ENCODE data around the gene IL17D.
"Not testable (repeated sequence)": the region's sequence is repeated elsewhere in the genome, so short reads cannot be mapped to it uniquely, and the experiment has no call there.

Gene IL17D

DNA sequence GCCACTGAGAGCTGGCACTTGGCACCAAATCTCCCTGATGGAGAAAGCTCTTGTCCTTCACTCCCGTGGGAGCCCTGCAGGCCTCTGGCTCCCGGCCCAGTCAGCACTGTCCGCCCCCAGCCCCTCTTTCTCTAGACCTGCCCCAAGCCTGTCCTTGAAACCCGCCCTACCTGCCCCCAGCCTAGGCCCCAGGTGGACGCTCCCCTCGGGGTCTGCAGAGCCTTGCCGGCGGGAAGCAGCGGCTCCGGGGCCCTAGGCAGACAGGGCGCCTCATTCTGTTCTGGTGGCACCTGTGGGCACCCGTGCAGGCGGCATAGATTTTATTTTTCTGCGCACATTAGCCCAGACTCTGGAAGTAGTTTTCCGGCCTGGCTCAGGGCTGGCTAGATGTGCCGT is 17.6 kb downstream of the IL17D start:
- no peak for DNase-seq

DNA sequence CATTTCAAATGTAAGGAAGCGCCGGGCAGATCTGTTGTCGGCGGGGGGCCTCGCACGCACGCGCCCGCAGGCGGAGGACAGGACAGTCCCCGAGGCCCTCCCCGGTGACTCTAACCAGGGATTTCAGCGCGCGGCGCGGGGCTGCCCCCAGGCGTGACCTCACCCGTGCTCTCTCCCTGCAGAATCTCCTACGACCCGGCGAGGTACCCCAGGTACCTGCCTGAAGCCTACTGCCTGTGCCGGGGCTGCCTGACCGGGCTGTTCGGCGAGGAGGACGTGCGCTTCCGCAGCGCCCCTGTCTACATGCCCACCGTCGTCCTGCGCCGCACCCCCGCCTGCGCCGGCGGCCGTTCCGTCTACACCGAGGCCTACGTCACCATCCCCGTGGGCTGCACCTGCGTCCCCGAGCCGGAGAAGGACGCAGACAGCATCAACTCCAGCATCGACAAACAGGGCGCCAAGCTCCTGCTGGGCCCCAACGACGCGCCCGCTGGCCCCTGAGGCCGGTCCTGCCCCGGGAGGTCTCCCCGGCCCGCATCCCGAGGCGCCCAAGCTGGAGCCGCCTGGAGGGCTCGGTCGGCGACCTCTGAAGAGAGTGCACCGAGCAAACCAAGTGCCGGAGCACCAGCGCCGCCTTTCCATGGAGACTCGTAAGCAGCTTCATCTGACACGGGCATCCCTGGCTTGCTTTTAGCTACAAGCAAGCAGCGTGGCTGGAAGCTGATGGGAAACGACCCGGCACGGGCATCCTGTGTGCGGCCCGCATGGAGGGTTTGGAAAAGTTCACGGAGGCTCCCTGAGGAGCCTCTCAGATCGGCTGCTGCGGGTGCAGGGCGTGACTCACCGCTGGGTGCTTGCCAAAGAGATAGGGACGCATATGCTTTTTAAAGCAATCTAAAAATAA is 18.2 kb downstream of the IL17D start:
- DNase-seq: no peak

DNA sequence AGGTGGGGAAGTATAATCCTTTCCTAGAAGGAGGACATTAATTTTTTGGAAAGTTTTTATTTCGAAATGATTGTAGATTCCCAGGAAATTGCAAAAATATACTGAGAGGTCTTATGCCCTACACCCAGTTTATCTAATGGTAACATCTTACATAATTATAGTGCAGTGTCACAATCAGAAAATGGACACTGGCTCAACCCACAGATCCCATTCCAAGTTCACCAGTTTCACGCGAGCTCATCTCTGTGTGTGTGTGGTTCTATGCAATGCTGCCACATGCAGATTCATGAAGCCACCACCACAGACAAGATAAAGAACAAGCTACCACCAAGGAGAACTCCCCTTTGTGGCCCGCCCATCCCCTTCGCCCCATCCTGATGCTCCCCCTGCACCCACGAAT is 24.4 kb downstream of the IL17D start:
- no peak for DNase-seq

DNA sequence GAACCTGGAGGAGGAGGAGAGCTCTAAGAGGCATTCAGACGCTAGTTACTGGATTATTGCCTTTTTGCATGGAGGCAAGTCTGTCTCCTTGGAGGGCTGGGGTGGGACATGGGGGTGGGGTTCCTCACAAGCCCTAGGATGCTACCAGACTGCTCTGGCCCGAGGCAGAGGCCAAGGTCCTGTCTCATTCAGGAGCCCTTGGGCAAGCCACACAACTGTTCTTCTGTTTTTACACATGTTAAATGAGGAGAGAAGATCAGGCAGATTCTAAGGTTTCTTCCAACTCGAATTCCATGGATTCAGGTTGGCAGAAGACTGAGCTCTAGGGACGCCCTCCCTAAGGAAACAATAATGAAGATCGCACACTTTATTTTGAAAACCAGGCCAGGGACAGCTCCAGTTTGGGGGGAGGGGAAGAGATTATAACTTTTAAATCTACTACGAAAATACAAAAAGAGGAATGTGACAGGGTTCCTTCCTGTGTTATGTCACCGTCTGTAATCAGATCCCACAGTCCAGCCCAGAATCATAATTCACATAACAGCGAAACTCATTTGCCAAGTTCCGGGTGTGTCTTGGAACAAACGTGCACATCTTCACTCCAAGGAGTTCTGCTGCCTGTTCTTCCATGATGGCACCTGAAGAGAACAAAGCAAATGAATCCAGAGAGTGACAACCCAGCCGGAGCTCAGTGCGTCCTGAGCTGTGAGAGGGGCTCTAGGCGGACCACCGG is 25.2 kb downstream of the IL17D start:
- no peak for DNase-seq

DNA sequence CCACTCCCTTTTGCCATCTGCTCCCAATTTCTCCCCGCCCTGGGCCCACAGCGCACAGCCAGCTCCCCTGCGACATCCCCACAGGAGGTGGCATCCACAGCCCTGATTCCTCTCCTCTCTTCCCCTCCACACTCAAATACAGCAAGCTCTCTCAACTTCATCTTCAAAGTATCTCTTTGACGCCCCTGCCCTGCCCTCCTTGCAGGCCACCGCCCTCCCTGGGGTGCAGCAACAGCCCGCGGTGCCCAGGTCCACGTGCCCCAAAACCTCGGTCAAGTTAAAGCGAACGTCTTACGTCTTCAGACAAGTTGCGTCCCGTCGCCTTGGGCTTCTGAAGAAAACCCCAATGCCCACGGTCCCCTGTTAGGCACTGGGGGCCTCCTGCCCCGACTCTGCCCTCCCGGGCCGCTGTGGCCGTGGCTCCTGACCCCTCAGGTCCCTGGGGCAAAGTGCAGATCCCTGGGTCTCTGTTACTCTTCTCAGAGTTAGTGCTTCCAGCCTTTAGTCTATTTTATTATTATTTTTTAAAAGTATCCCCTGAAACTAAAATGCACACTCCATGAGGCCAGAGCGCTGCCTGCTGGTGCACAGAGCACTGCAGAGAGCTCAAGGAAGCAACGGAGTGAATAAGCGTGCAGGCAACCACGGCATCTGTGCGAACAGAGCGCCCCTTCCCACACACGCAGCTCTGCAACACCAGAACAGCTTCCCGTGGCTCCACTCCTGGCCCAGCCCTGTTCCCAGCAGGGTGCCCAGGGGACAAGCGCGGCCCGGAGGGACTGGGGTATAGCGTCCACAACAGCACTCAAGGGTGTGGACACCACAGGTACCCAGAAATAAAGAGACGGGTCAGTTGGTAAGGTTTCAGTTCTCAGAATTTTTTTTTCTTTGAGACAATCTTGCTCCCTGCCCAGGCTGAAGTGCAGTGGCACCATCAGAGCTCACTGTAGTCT is 26.4 kb downstream of the IL17D start:
- no peak for DNase-seq

DNA sequence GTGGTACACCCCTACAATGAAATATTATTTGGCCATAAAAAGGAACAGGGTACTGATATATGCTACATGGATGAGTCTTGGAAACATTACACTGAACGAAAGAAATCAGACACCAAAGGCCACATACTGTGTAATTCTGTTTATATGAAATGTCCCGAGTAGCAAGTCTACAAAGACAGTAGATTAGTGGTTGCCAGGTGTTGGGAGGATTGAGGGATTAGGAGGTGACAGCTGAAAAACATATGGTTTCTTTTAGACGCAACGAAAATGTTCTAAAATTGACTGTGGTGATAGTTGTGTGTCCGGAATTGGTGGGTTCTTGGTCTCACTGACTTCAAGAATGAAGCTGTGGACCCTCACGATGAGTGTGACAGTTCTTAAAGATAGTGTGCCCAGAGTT is 35.1 kb downstream of the IL17D start:
- DNase-seq: no peak

DNA sequence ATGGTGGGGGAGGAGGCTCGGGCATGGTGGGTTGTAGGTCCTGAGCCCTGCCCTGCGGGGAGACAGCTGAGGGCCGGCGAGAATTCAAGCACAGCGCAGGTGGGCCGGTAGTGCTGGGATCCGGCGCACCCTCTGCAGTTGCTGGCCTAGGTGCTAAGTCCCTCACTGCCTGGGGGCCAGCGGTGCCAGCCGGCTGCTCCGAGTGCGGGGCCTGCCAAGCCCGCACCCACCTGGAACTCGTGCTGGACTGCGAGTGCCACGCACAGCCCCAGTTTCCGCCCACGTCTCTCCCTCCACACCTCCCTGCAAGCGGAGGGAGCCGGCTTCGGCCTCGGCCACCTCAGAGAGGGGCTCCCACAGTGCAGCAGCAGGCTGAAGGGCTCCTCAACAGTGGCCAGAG is 36.5 kb downstream of the IL17D start:
- DNase-seq: no peak

DNA sequence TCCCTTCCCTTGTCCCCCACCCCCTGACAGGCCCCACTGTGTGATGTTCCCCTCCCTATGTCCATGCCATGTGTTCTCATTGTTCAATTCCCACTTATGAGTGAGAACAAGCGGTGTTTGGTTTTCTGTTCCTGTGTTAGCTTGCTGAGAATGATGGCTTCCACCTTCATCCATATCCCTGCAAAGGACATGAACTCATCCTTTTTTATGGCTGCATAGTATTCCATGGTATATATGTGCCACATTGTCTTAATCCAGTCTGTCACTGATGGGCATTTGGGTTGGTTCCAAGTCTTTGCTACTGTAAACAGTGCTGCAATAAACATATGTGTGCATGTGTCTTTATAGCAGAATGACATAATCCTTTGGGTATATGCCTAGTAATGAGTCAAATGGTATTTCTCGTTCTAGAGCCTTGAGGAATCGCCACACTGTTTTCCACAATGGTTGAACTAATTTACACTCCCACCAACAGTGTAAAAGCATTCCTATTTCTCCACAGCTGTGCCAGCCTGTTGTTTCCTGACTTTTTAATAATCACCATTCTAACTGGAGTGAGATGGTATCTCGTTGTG is 40.4 kb downstream of the IL17D start:
- not testable (repeated sequence) for DNase-seq

DNA sequence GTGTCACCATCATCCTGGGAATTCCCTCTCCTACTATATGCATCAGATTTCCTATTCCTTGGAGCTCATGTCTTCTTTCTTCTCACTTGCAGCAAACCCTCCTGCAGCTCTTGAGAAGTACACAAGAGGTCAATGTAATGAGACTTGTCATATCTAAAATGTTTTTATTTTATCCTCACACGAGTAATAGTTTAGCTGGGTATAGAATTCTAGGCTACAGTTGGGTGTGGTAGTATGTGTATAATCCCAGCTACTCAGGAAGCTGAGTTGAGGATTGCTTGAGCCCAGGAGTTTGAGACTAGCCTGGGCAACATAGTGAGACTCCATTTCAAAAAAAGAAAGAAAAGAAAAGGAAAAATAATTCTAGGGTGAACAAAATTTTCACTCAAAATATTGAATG is 45.9 kb downstream of the IL17D start:
- DNase-seq: no peak

DNA sequence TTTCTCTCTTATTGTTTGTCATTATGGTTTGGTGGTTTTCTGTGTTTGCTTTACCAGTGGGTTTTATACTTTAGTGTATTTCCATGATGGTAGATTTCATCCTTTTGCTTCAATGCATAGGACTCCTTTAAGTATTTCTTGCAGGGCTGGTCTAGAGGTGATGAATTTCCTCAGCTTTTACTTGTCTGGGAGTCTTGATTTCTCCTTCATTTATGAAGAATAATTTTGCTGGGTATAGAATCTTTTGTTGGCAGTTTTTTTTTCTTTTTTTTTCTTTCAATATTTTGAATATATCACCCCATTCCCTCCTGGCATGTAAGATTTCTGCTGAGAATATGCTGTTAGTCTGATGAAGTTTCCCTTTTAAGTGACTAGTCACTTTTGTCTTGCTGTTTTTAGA is 50.5 kb downstream of the IL17D start:
- no peak for DNase-seq

DNA sequence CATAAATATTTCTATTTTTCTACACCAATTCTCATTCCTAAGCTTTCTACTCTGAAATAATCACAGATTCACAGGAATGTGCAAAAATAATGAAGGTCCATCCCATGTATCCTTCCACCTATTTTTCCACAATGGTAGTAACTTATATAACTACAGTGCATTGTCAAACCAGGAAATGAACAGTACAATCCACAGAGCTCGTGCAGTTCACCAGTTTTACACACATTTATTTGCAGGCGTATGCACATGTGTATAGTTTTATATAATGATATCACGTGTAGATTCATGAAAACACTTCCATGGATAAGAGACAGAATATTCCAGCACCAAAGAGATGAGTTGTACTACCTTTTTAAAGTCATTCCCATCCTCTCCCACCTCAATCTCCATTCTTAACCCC is 57.4 kb downstream of the IL17D start:
- no peak for DNase-seq

DNA sequence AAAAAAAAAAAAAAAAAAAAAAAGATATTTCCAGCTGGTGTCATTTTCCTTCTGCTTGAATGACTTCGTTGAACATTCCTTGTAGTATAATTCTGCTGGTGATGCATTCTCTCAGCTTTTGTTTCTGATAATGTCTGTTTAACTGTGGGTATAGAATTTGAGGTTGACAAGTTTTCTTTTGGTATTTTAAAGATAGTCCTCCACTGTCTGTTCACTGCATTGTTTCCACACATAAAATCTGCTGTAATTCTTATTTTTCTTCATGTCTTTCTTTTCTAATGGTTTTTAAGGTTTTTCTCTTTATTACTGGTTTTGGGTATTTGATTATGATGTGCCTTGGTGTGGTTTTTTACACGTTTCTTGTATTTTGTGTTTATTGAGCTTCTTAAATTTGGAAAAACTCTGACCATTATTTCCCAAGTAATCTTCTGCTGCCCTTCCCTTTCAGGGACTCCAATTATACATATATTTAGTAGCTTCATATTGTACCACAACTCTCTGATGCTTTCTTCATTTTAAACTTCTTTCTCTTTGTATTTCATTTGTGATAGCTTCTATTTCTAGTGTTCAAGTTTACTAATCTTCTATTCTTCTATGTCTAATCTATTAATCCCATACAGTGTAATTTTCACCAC is 63.9 kb downstream of the IL17D start:
- no peak for DNase-seq

DNA sequence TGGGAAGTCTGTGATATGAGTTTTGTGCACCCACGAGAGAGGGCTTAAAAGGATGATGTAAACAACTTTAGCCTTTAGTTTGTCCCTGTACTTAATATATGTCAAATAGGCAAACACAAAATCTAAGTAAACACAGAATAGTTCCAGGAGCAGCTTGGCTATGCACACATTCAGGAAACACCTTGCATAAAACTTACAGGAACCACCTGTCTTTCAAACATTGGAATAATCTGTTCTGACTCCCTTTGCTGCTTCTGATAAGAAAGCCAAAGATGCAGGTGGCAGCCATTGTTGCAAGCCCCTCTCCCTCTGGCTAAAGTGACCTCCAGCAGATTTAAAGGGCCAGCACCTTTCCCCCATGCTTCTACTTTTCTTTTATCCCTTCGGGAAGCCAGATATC is 65.6 kb downstream of the IL17D start:
- DNase-seq: no peak

DNA sequence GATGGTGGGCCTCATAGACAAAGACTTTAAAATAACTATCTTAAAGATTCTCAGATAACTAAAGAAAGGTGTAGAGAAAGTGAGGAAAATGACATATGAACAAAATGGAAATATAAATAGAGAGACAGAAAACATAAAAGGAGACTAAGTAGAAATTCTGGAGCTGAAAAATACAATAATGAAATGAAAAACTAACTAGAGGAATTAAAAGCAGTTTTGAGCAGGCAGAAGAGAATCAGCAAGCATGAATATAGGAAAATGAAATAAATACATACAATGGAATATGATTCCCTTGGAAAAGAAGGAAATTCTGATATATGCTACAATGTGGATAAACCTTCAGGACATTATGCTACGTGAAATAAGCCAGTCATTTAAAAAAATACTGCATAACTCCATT is 66.3 kb downstream of the IL17D start:
- DNase-seq: no peak
